Smooth muscle cell (in vitro differentiated cells): ENCODE measurements around the gene CNOT3. TPM values are rescaled to one million over a fixed set of nuclear protein-coding genes. Genes with fewer than 3 reads are reported as not detected.

Source experiments
- DNase-seq: peaks from one replicate; lab custom pipeline; 2025; ENCODE audit not compliant: unreplicated experiment; lab: John Stamatoyannopoulos, UW
- H2AFZ ChIP-seq: fragments of 200-600 bp; sonication (generic); 2 replicates; pipeline ENCODE4 v1.6.0; 2016; ENCODE audit warnings: antibody characterized with exemption, low read depth, mild to moderate bottlenecking
- H3F3A ChIP-seq: fragments of 200-600 bp; sonication (generic); 2 replicates; pipeline ENCODE4 v1.6.0; 2017; ENCODE audit warnings: antibody characterized with exemption, low read depth
- H3K27ac ChIP-seq: fragments of 200-600 bp; sonication (generic); 2 replicates; pipeline ENCODE4 v1.5.1; 2016; ENCODE audit warnings: low read depth, mild to moderate bottlenecking
- H3K27me3 ChIP-seq: fragments of 200-600 bp; sonication (generic); 2 replicates; pipeline ENCODE4 v1.6.1; 2016; ENCODE audit warnings: low read depth, mild to moderate bottlenecking
- H3K36me3 ChIP-seq: fragments of 200-600 bp; sonication (generic); 2 replicates; pipeline ENCODE4 v1.5.1; 2016; ENCODE audit warnings: low read depth
- H3K4me1 ChIP-seq: fragments of 200-600 bp; sonication (generic); 2 replicates; pipeline ENCODE4 v1.5.1; 2016; ENCODE audit warnings: low read depth
- H3K4me2 ChIP-seq: fragments of 200-600 bp; sonication (generic); 2 replicates; pipeline ENCODE4 v1.6.0; 2016; ENCODE audit warnings: mild to moderate bottlenecking
- H3K4me3 ChIP-seq: fragments of 200-600 bp; sonication (generic); 2 replicates; pipeline ENCODE4 v1.5.1; 2016; ENCODE audit warnings: mild to moderate bottlenecking
- H3K79me2 ChIP-seq: fragments of 200-600 bp; sonication (generic); 2 replicates; pipeline ENCODE4 v1.6.0; 2016; ENCODE audit warnings: low read depth, mild to moderate bottlenecking
- H3K9ac ChIP-seq: fragments of 200-600 bp; sonication (generic); 2 replicates; pipeline ENCODE4 v1.6.0; 2016; ENCODE audit warnings: low read depth
- H3K9me3 ChIP-seq: fragments of 200-600 bp; sonication (generic); replicated peaks from 2 replicates; pipeline ENCODE4 v1.5.1; 2016; ENCODE audit warnings: low read depth
- H4K20me1 ChIP-seq: fragments of 200-600 bp; sonication (generic); 2 replicates; pipeline ENCODE4 v1.6.0; 2016; ENCODE audit warnings: low read depth
- WGBS: methylation state at CpG from one replicate; pipeline ENCODE4 v1.1.7; 2016; ENCODE audit warnings: low lambda C conversion rate; 5-methylcytosine and 5-hydroxymethylcytosine counted together
- polyA plus RNA-seq: library from polyadenylated mRNA; unstranded; fragments of >200 nt; fragmentation: Nextera tagmentation; extraction: Ambion mirVana; gene quantifications from 2 replicates; pipeline ENCODE4 v1.2.1, GENCODE V29; 2016
- total RNA-seq: library from RNA; depleted of rRNA; stranded (reverse); fragments of >200 nt; gene quantifications from 2 replicates; pipeline ENCODE4 v1.2.3, GENCODE V29; 2014
- TF ChIP-seq, protein P1 (sequence below): fragments of 200-600 bp; sonication (generic); IDR thresholded peaks from 2 replicates; pipeline ENCODE4 v1.5.1; 2017; ENCODE audit warnings: borderline replicate concordance, mild to moderate bottlenecking, antibody characterized with exemption; ENCODE audit not compliant: insufficient read depth, poor library complexity, severe bottlenecking

Gene CNOT3
- total and polyA plus RNA-seq, 2 experiments from 2014 or later: 12.4 to 31.4 TPM

DNA sequence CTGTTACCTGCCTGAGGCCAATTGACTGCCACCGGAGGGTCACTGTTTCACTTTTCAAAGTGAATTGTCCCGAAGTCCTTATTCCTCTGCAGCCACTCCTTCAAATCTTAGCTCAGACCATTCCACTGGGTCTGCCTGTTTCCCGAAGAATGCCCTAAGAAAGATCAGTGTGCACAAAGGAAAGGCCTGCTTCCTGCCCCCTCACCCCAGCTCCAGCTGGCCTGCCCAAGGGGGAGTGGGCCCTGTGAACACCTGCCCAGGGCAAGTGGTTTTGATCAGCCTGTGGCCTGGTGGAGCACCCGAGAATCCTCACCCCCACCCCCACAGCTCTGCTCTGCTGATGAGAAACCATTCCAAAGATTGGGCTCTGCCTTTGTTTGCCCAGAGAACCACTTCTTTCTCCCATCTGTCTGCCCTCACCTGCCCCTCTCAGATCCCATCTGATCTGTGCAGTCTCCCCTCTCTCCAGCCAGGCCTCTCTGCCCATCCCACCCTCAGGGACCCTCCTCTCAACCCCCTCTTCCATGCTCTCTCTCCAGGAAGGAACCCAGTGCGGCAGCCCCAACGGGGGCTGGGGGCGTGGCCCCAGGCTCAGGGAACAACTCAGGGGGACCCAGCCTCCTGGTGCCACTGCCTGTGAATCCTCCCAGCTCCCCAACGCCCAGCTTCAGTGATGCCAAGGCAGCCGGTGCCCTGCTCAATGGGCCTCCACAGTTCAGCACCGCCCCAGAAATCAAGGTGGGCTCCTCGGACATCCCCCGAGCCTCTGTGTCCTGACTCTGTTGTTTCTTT is 11.7 kb downstream of the CNOT3 start:
- H3K4me1 ChIP-seq: no peaks in the 10 kb centered on the region
- H3K27ac ChIP-seq: no peak overlapping the region
- H3K9ac ChIP-seq: no peak overlapping the region
- H3K79me2 ChIP-seq: no peaks in the 10 kb centered on the region
- DNase-seq: no peak
- no peak overlapping the region for H3K4me2 ChIP-seq
- peaks cover 7% of the 10 kb centered on the region for H3F3A ChIP-seq
- TF ChIP-seq, protein P1, sequence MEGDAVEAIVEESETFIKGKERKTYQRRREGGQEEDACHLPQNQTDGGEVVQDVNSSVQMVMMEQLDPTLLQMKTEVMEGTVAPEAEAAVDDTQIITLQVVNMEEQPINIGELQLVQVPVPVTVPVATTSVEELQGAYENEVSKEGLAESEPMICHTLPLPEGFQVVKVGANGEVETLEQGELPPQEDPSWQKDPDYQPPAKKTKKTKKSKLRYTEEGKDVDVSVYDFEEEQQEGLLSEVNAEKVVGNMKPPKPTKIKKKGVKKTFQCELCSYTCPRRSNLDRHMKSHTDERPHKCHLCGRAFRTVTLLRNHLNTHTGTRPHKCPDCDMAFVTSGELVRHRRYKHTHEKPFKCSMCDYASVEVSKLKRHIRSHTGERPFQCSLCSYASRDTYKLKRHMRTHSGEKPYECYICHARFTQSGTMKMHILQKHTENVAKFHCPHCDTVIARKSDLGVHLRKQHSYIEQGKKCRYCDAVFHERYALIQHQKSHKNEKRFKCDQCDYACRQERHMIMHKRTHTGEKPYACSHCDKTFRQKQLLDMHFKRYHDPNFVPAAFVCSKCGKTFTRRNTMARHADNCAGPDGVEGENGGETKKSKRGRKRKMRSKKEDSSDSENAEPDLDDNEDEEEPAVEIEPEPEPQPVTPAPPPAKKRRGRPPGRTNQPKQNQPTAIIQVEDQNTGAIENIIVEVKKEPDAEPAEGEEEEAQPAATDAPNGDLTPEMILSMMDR: no peak
- WGBS: 97% methylated on average over 12 of the region's 12 CpGs
- no peaks in the 10 kb centered on the region for H3K27me3 ChIP-seq
- H3K9me3 ChIP-seq: no peaks in the 10 kb centered on the region
- H2AFZ ChIP-seq: no peak overlapping the region
- H3K36me3 ChIP-seq: no peaks in the 10 kb centered on the region
- peaks cover 20% of the 10 kb centered on the region for H4K20me1 ChIP-seq
- no peak overlapping the region for H3K4me3 ChIP-seq

DNA sequence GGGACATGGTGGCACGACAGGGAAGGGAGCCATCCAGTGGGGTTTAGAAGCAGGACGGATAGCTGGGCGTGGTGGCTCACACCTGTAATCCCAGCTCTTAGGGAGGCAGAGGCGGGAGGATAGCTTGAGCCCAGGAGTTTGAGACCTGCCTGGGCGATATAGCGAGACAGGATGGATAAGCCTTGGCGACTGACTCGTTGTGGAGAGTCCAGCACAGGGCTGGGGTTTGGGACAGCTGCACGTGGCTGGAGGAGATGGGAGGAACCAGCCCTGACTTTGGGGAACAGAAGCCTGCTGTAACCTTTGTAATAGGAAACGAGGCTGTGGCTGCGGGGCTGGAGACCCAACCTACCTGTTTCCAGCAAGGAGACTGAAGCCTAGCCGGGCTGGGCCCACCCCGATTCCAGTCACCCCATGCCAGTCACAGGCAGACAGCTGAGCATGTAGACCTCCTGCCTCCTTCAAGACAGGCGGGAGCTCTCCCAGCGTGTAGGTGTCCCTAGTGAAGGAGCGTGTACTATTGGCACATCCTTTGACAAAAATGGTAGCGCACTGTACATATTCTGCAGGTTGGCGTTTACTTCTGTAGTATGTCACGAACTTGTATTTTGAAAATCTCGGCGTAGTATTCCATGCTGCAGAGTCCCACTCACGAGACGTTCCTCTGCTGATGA is 13.9 kb downstream of the CNOT3 start:
- H3K9ac ChIP-seq: no peak overlapping the region
- TF ChIP-seq, protein P1: no peak

DNA sequence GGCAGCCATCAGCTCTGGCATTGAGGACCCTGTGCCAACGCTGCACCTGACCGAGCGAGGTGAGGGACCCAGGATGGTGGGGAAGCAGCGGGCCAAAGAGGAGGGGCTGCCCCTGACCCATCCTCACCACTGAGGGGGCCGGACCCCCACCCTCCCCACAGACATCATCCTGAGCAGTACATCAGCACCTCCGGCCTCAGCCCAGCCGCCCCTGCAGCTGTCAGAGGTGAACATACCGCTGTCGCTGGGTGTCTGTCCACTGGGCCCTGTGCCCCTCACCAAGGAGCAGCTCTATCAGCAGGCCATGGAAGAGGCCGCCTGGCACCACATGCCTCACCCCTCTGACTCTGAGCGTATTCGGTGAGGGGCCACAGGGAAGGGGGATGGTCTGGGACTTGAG is 14.7 kb downstream of the CNOT3 start:
- 85% methylated on average over 11 of the region's 12 CpGs for WGBS
- H3K4me1 ChIP-seq: no peaks in the 10 kb centered on the region
- no peak overlapping the region for H2AFZ ChIP-seq
- H3K9ac ChIP-seq: no peak overlapping the region
- H4K20me1 ChIP-seq: peaks cover 10% of the 10 kb centered on the region
- no peaks in the 10 kb centered on the region for H3K36me3 ChIP-seq
- H3K27ac ChIP-seq: no peak overlapping the region
- H3K4me2 ChIP-seq: no peak overlapping the region
- H3K4me3 ChIP-seq: no peak overlapping the region
- peaks cover 26% of the 10 kb centered on the region for H3F3A ChIP-seq
- DNase-seq: no peak
- TF ChIP-seq, protein P1: no peak
- H3K79me2 ChIP-seq: no peaks in the 10 kb centered on the region
- H3K27me3 ChIP-seq: no peaks in the 10 kb centered on the region
- no peaks in the 10 kb centered on the region for H3K9me3 ChIP-seq

More for the DNA sequence above, 13.9 kb downstream of the CNOT3 start:
- H2AFZ ChIP-seq: no peak overlapping the region
- no peak overlapping the region for H3K27ac ChIP-seq
- no peak overlapping the region for H3K4me2 ChIP-seq
- H3K79me2 ChIP-seq: no peaks in the 10 kb centered on the region
- no peaks in the 10 kb centered on the region for H3K27me3 ChIP-seq
- H3K36me3 ChIP-seq: no peaks in the 10 kb centered on the region
- DNase-seq: no peak
- peaks cover 18% of the 10 kb centered on the region for H4K20me1 ChIP-seq
- no peak overlapping the region for H3K4me3 ChIP-seq
- 90% methylated on average over 23 of the region's 23 CpGs for WGBS
- H3K4me1 ChIP-seq: no peaks in the 10 kb centered on the region
- no peaks in the 10 kb centered on the region for H3K9me3 ChIP-seq
- H3F3A ChIP-seq: peaks cover 18% of the 10 kb centered on the region
